HG03196 (cell line): ENCODE data around the gene AGRN.
"Not testable (repeated sequence)": the region's sequence is repeated elsewhere in the genome, so short reads cannot be mapped to it uniquely, and the experiment has no call there.

Source experiments
- ATAC-seq: cut with Tn5 transposase; IDR thresholded peaks from one replicate; pipeline ENCODE4 v1.9.1; 2021; ENCODE audit not compliant: unreplicated experiment

Gene AGRN

DNA sequence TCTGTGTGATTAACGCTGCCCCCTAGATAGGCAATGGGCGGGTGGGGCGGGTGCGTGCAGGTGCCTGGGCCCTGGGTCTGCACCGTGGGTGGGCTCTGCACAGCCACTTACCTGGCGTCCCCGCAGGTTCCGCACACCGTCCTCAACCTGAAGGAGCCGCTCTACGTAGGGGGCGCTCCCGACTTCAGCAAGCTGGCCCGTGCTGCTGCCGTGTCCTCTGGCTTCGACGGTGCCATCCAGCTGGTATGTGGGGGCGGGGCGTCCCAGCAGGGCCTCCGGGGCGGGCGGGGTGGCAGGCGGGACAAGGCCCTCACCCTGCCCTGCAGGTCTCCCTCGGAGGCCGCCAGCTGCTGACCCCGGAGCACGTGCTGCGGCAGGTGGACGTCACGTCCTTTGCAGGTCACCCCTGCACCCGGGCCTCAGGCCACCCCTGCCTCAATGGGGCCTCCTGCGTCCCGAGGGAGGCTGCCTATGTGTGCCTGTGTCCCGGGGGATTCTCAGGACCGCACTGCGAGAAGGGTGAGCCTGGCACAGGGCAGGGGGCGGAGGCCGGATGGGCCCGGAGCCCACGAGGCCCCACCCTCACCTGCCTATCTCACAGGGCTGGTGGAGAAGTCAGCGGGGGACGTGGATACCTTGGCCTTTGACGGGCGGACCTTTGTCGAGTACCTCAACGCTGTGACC is 31.3 kb downstream of the AGRN start:
- no peak for ATAC-seq

- ATAC-seq, result no peak
These were observed 32.3 kb downstream of the AGRN start for GRCh38 chr1:1052003-1052840.

GRCh38 chr1:1053022-1053421 is 33.1 kb downstream of the AGRN start:
- ATAC-seq, result no peak

DNA sequence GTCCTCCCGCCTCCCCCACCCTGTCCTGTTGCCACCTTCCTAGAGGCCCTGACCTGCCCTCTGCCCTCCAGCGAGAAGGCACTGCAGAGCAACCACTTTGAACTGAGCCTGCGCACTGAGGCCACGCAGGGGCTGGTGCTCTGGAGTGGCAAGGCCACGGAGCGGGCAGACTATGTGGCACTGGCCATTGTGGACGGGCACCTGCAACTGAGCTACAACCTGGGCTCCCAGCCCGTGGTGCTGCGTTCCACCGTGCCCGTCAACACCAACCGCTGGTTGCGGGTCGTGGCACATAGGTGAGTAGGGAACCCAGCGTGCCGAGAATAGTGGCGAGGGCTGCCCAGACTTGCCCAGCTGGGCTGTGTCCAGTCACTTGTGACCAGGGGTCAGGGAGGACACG is 33.8 kb downstream of the AGRN start:
- ATAC-seq, result no peak

DNA sequence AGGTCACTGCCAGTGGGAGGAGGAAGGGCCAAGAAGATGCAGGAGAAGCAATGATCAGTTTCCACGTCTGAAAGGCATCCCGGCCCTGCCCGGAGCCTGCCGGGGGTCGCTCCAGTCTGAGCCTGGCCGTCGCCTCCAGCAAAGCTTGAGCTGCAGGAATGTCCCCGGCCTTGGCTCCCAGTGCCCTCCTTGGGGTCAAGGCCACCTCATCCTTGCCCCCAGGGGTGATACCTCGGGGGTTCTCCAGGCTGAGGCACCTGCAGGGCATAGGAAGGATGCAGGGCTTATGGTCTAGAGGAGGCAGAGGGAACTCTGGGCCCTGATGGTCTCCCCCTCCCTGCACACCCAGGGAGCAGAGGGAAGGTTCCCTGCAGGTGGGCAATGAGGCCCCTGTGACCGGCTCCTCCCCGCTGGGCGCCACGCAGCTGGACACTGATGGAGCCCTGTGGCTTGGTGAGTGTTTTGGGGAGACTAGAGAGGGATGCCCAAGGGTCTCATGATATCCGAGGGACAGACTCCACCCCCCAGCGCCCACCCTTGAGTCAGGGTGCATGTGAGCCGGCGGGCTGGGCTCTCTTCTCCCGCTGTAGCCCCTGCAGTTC is 34.3 kb downstream of the AGRN start:
- no peak for ATAC-seq

DNA sequence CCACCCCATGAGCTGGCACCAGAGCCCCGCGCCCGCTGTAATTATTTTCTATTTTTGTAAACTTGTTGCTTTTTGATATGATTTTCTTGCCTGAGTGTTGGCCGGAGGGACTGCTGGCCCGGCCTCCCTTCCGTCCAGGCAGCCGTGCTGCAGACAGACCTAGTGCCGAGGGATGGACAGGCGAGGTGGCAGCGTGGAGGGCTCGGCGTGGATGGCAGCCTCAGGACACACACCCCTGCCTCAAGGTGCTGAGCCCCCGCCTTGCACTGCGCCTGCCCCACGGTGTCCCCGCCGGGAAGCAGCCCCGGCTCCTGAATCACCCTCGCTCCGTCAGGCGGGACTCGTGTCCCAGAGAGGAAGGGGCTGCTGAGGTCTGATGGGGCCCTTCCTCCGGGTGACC is 35.1 kb downstream of the AGRN start:
- no peak for ATAC-seq

- ATAC-seq, result no peak
These were observed 36.2 kb downstream of the AGRN start for GRCh38 chr1:1055841-1056736.

DNA sequence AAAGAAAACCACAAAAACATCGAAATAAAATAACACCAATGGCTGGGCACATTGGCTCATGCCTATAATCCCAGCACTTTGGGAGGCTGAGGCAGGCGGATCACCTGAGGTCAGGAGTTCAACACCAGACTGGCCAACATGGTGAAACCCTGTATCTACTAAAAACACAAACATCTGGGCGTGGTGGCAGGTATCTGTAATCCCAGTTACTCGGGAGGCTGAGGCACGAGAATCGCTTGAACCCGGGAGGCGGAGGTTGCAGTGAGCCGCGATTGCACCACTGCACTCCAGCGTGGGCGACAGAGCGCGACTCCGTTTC is 37.8 kb downstream of the AGRN start:
- not testable (repeated sequence) for ATAC-seq

DNA sequence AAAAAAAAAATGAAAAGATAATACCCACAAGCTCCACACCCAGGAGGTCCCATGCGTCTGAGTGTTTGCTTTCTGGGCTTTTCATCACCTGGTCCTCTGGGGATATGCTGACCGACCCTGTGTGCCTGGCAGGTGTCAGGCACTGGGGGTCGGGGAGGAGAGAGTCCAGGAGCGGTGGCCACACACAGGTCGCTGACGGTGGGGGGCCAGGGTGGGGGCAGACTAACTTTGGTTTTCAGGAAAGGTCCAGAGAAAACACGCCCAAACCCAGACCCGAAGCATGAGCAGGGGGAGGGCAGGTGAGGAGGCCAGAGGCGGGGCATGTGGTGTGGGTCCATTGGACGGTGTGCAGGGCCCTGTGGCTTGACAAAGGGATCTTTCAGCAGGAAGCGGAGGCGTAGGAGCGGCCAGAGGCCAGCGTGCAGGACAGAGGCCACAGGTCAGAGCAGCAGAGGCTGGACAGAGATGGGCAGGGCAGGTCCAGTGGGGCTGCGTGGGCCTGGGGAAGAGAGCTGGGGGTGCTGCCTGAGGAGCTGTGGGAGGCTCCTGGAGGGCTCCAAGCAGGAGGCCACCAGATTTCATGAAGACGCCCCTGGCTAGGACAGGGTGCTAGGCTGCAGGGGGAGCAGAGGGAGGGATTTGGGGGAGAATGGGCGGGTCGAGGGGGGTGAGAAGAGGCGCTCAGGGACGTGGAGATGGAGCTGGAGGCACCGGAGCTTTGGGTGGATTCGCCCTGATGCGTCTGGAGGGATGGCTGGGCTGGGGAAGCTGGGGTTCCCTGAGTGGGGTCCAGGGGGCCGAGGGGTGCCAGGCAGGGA is 38.4 kb downstream of the AGRN start:
- ATAC-seq, result no peak

- ATAC-seq, result peak; percentile 31
These were observed 39.1 kb downstream of the AGRN start for GRCh38 chr1:1058921-1059493.

- ATAC-seq, result peak; percentile 58
These were observed 39.8 kb downstream of the AGRN start for GRCh38 chr1:1059494-1060280.

GRCh38 chr1:1060281-1061000 is 40.5 kb downstream of the AGRN start:
- no peak for ATAC-seq

GRCh38 chr1:1061682-1062345 is 41.9 kb downstream of the AGRN start:
- ATAC-seq, result no peak

DNA sequence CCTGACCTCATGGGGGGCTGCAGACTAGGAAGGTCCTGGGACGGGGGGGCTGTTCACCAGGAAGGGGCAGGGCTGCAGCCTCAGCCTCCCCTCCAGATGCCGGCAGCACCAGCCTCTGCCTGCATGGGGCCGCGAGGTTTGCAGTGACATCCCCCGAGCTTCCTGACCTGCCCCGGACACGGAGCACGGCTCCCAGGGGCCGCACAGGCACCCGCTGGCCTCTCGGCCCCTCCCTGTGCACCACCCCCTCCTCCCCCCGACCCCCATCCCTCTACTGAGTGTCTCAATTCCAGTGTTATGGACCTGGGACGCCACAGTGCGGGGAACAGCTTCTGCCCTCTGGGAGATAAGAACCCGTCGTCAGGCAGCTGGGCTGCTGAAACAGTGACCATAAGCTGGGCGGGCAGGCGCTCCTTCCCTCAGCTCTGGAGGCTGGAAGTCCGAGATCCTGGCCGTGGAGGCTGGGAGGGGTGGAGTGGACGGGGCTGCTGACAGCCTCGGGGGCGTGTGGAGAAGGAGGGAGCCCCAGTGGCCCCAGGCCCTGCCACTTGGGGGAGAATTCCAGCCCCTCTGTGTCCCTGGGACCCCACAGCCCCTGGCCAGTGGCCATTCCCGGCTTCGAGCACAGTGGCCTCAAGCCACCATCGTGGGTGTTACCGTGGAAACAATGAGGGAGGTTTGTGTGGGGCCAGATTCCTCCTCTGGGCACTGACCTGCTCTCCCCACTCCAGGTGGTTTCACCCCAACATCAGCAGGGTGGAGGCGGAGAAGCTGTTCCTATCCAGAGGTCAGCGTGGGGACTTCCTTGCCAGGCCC is 42.6 kb downstream of the AGRN start:
- ATAC-seq, result no peak

- no peak for ATAC-seq
These were observed 43.5 kb downstream of the AGRN start for GRCh38 chr1:1063261-1063944.

DNA sequence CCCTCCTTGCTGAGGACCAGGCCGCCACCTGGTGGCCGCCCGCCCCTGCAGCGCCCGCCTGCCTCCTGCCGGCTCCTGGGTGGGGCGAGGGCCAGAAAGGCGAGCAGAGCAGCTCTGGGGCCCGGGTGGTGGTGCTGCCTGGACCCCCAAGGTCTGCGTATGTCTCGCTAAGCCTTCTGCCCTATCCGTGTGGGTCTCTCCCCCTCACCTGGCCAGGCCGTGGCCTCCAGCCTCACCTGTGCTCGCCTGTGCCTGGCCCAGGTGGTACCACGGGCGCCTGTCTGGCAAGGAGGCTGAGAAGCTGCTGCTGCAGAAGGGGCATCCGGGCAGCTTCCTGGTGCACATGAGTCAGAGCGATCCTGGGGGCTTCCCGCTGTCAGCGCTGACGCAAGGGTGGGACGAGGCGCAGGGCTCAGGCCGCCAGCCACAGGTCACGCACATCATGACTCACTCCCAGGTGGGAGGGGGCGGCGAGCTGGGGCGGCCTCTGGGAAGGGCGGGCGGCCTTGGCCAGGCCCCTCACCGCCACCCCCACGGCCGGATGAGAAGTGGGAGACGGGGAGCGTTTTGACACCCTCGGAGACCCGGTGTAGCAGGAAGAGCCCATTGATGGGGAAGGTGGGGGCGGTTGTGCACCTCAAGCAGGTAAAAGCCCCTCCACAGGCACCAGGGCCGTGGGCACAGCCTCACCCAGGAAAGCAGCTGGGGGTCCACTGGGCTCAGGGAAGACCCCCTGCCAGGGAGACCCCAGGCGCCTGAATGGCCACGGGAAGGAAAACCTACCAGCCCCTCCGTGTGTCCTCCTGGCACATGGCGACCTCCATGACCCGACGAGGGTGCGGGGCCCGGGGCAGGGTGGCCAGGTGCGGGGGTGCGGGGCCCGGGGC is 44.3 kb downstream of the AGRN start:
- ATAC-seq, result peak; percentile 45
